HG02970 (cell line): ENCODE data around the gene FIGN.

Source experiments
- ATAC-seq: cut with Tn5 transposase; IDR thresholded peaks from one replicate; pipeline ENCODE4 v1.9.1; 2021; ENCODE audit warnings: mild to moderate bottlenecking, moderate library complexity, moderate number of reproducible peaks; ENCODE audit not compliant: unreplicated experiment, low FRiP score

Gene FIGN

DNA sequence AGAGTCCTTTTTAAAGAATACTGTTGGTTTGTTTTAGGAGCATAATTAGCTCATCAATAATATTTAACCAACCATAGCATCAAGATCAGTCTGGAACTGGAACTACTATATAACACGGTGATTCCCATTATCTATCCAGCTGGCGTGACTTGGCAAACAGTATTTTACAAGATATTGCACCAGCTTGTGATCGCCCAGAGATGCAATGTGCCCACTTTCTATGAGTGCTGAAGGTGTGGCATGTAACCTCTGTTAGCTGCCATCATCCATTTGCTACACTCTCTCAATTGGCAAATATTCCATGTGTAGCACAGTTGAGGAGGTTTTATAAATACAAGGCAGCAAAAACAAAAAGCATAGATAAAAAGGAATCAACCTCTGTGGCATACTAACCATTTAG is 64.9 kb downstream of the FIGN start:
- no peak for ATAC-seq

DNA sequence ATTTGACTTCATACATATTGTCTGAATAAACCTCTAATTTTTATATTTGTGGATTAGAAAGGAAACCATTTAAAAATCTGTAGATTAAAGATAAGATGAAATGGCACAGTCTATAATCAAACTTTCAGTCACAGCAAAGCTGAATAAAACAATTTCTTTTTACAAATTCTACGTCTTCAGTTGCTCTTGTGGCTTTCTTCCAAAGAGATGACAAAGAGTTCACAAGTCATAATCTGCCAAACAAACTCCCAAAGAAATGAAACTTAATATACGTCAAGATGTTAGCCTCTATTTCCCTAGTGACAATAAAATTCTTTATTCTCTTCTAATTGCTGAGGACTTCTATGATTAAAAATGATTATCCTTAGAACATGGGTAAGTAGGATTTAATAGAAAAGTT is 66.3 kb downstream of the FIGN start:
- no peak for ATAC-seq

DNA sequence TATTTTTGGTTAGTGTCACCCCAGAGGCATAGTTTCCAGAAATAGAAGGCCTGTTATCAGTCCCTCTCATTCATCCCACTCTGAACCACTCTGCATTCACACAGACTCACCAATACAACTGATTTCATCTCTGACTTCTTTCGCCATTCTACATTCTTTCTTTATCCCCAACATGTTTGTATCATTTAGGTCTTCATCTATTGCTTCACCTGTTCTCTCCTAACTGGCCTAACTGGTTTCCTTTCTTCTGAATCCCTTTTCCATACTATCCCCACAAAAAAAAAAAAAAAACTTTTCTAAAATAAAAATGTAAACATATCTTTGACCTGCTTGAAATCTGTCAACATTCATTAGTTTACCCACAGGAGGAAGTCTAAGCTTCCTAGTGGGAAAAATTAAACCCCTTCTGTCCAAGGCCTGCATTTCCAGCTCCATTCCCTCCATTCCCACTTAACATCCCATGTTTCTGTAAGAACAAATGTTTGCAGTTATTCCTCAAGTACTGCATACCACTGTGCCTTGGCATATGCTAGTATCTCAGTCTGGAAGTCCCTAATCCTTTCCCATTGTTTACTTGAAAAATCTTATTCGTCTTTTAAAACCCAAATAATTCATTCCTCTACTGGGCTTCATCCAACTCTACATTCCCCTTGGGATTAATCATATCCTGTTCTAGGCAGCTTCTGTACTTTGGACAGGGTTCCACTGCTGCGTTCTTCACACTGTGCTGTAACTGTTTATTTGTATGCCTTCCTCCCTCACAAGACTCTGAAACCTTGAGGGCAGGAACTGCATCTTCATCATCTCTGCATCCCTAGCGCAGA is 68.5 kb downstream of the FIGN start:
- ATAC-seq: no peak

GRCh38 chr2:163665817-163666216 is 70.0 kb downstream of the FIGN start:
- no peak for ATAC-seq

- ATAC-seq: no peak
These were observed 70.8 kb downstream of the FIGN start for GRCh38 chr2:163665051-163665450.

DNA sequence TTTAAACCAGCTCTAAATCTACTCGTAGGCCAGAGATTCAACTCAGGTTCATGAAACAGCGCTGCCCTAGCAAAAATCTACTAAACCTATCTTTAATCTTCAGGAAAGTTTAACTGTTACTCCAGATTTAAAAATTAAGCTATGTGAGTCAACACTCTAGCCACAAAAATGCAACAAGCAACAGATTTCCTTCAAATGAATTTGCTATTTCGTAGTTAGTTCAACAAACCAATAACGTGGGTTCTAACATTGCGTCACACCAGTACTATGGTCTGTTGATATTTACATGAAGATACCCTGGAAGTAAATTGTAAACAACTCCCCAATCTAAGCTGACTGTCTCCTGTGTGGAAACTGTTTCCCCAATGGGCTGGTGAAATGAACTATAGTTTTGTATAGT is 71.2 kb downstream of the FIGN start:
- ATAC-seq: no peak

DNA sequence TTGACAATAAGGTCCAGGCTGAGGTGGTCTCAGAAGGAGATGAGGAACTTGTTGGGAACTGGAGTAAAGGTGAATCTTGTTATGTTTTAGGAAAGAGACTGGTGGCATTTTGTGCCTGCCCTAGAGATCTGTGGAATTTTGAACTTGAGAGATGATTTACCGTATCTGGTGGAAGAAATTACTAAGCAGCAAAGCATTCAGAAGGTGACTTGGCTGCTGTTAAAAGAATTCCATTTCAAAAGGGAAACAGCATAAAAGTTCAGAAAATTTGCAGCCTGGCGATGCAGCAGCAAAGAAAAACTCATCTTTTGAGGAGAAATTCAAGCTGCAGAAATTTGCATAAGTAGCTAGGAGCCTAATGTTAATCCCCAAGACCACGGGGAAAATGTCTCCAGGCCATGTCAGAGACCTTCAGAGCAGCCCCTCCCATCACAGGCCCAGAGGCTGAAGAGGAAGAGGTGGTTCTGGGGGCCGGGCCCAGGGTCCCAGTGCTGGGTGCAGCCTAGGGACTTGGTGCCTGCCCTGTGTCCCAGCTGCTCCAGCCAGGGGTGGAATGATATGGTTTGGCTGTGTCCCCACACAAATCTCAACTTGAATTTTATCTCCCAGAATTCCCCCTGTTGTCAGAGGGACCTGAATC is 73.5 kb downstream of the FIGN start:
- no peak for ATAC-seq

- ATAC-seq: no peak
These were observed 76.6 kb downstream of the FIGN start for GRCh38 chr2:163659224-163659623.

DNA sequence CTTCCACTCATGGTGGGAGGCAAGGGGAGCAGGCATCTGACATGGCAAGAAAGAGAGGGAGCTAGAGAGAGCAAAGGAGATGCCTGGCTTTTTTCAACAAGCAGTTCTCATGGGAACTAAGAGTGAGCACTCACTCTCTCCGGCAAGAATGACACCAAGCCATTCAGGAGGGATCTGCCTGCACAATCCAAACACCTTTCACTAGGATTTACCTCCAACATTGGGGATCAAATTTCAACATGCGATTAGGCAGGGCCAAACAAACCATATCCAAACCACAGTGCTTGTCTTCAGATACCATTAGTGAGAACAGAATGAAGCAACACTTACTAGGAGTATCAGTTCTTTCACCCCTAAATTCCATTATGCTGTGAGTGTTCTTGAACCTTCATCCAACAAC is 77.3 kb downstream of the FIGN start:
- ATAC-seq: no peak

DNA sequence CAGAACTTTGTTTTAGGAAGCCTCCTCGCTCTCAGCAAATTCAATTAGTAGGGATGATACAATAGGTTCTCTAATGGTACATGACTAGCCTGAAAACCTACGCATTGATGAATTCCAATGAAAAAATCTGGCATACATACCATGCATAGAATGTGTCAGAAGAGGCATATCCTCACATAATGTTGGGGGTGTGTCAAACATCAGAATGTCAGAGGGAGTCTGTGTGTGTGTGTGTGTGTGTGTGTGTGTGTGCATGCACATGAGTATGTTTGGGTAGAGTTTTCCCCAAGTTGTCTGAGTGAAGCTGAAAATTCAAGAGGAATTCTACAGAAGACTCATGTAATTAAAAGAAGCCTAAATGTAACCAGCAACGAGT is 78.5 kb downstream of the FIGN start:
- no peak for ATAC-seq

DNA sequence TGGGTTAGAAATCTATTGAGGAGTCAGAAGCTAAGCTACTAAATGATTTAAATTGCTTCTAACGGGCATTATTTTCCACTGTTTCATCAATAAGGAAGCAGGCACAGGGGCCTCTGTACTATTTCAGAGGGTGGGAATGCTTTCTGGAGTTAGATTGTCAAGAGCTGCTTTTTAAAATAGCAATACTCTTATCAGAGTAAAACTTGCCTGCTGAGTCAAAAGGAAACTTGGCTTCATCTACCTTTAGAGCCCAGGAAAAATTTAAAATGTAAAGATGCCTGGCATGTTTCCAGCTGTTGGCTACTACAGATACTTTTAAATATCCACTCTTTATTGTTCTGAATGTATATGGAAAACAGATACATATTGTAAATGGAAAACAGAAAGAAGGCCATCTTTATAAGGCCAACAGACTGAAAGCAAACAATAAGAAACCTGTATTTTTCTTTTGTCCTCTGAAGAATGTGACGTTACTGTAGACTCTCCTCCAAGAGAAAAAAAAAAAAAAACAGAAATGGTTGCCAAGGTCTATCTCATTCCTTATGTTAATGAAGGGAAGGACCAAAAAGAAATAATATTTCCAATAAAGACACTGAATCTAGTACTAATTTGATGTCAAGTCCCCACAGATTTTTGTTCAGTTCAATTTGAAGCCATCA is 79.1 kb downstream of the FIGN start:
- no peak for ATAC-seq

- no peak for ATAC-seq
These were observed 80.1 kb downstream of the FIGN start for GRCh38 chr2:163655667-163656066.

DNA sequence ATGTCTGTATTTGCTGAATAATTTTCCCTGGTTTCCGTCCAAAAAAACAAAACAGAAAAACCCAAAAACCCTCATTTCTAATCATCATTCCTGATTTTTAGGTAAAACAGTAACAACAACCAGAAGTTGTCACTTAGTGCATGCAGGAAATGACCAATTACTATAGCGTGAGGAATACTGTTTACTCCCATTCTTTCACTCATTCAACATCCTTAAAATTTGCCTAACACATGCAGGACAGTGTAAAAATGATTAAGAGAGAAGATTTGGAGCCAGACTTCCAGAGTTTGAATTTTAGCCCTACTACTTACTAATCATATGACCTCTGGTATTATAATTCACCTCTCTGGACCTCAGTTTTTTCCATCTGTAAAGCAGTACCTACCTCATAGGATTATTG is 83.1 kb downstream of the FIGN start:
- ATAC-seq: no peak

DNA sequence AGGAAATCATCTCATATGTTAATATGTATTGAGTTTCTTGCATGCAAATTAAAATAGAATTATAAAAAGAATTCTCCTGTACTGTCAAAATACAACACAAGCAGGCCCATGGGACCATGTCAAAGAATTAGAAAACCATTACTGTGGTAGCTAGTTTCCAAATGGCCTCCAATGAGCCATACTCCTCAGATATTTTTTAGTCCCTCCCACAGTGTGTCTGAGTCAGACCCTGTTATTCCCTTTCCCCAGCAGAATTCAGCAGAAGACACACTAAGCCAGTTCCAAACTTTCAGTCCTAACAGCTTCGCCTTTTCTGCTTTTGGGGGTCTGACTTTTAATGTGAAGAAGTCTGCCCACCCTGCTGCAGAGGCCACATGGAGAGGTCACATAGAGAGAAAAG is 86.7 kb downstream of the FIGN start:
- no peak for ATAC-seq

DNA sequence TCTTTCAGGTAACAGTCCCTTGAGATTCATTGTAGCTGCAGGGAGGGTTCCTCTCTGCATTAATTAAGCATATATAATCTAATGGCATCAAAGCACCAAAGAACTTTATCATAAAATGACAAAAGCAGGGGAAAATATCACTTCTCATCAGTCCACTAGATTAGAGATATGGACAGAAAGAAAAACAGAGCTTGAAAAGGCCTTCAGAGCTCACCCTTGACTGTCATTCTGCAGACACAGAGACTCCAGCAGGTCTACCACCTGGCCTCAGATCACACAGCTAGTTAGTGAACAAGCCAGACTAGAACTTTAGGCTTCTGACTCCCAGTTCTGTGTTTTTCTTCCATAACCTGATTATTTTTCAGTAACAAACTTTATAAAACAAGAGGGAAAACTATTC is 88.5 kb downstream of the FIGN start:
- ATAC-seq: no peak

DNA sequence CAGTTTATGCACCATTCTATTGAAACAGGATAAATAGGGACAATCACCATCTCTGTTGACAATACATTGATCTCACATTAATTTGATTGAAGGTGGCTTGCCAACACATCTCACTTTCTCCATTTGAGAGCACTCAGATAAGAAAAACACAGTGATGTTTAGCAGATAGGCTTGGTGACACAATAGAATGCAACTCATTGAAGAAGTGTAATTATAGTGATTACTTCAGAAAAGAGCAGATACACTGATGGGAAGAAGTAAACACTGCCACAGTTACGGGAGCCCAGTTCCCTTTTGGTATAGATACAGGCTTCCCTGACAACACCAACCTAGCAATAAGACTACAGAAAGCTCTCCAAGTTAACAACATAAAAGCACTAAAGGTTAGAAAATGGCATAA is 89.1 kb downstream of the FIGN start:
- ATAC-seq: no peak

GRCh38 chr2:163644238-163644637 is 91.6 kb downstream of the FIGN start:
- no peak for ATAC-seq

DNA sequence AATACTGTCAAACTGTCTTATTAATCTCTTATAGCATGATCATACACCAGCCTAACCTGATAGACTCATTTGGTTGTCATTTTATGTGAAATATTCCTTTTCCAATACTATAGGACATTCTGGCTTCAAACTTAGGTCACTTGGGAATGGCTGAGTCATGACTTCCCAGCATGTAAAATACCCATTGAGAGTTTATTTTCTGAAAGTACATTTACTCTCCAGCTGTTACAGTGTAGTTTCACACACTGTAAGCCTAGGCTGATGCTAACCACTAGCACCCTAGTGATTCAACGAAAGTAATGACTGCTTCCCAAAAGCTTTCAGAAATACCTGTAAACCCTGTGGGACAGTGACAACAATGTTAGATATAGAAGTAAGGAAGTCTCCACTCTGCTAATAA is 93.8 kb downstream of the FIGN start:
- ATAC-seq: no peak

DNA sequence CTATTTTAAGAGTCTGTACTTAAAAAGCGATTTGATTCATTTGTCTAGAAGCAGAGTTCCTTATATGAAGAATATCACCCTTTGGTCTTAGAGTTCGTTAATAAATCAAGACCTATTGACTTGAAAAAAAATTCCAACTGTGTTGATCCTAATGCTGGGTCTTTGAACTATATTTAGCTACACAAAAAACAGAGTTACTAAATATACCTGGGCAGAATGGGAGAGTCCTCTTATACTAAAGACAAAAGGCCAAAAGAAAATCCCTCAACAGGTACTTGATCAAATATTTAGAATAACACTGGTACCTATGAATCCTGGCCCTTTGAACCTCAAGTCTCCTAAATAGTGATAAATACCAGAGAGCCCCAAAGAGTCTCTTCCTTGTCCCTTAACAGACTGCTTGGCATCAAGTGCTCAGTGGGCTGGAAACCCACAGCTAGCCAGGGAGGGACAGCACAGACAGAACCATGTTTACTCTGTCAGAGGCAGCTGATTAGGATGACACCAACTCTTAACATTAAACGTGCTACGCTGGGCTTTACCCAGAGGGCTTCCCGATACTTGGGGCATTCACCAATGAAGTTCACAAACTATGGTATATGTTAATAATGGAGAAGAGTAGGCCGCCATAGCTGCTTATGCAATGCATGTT is 95.1 kb downstream of the FIGN start:
- no peak for ATAC-seq

DNA sequence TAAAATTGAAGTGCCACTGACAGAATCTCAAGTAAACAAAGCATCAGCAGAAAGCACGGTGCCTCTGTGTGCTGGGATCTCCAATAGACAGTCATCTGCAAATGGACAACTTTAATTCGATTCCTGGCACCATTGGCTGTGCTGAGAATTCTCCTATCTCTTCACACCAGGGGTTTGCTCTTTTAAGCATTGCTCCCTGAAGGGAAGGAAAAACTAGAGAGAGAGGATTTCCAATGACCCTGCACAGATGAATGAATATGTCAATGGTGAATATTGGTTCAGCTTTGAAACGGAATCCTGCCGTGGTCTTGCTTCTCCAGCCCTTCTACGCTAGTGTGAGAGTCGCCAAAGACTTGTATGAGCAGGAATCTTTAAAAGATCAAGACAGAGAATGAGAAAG is 97.9 kb downstream of the FIGN start:
- ATAC-seq: no peak

DNA sequence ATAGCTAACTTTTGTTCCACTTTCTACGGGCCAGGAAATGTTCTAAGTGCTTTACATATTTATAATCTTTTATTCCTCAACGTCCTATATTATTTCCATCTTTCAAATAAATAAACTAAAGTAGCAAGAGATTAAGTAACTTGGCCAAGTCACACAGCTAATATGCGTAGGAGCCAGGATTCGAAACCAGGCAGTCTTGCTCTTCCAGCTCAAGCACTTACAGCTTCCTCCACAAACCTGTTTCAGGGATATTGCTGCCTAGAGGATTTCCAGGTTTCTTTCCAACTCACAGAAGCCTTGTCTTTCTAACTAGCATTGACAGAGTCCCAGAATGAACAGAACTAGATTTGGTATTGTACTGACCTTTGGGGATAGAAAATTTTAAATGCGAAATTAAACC is 102.5 kb downstream of the FIGN start:
- ATAC-seq: no peak
